PC-9 (cell line): ENCODE measurements around the gene PDE1C.

Experiments used
- EZH2 ChIP-seq: fragments of 200-600 bp; sonication (generic); IDR thresholded peaks from 2 replicates; pipeline ENCODE4 v1.8.0; 2017; ENCODE audit warnings: antibody characterized with exemption, low read depth
- TF ChIP-seq, protein P1 (sequence below): fragments of 200-600 bp; sonication (generic); conservative IDR thresholded peaks from 2 replicates; pipeline ENCODE4 v1.6.1; 2017; ENCODE audit warnings: mixed run types, antibody characterized with exemption, mild to moderate bottlenecking, moderate library complexity

DNA sequence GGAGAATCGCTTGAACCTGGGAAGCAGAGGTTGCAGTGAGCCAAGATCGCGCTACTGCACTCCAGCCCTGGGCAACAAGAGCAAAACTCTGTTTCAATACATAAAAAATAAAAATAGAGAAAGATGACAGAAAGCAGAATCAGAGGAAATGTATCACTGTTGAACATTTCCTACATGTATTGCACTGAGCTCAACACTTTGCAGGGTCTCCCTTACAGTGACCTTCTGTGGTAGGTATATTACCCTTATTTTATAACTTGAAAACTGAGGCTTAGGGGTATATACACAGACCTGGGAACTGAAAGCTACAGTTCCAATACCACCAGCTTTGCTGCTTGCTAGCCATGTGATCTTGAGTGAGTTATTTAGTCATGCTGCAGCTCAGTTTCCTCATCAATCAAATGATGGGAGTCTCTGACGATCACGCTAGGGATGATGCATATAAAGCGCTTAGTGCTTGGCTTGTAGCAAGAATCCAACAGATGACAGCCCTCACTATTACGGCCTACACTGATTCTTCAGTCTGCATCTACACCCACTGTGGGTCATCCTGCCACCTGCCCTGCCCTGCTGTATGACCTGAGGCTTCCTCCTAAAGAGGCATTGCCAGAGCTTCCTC, 99.0 kb downstream of the PDE1C start:
- TF ChIP-seq, protein P1, sequence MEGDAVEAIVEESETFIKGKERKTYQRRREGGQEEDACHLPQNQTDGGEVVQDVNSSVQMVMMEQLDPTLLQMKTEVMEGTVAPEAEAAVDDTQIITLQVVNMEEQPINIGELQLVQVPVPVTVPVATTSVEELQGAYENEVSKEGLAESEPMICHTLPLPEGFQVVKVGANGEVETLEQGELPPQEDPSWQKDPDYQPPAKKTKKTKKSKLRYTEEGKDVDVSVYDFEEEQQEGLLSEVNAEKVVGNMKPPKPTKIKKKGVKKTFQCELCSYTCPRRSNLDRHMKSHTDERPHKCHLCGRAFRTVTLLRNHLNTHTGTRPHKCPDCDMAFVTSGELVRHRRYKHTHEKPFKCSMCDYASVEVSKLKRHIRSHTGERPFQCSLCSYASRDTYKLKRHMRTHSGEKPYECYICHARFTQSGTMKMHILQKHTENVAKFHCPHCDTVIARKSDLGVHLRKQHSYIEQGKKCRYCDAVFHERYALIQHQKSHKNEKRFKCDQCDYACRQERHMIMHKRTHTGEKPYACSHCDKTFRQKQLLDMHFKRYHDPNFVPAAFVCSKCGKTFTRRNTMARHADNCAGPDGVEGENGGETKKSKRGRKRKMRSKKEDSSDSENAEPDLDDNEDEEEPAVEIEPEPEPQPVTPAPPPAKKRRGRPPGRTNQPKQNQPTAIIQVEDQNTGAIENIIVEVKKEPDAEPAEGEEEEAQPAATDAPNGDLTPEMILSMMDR = no peak
- no peak for TF ChIP-seq EZH2
